NCI-H146 treated with DMSO at 0.1 percent for 48 hours (cell line): Measurements from ENCODE around the gene PTPN4.
A peak's percentile ranks its signal among the peaks of the same experiment; 100 is the strongest.

Experiments used
- DNase-seq: peaks from one replicate; lab custom pipeline; 2025; ENCODE audit not compliant: unreplicated experiment; lab: John Stamatoyannopoulos, UW

PTPN4 gene

GRCh38 chr2:119730671-119731177 is 29.0 kb upstream of the PTPN4 start:
- DNase-seq = no peak

- DNase-seq = no peak
Observed at GRCh38 chr2:119731983-119732382, 27.7 kb upstream of the PTPN4 start.

- no peak for DNase-seq
Observed at GRCh38 chr2:119732601-119733164, 27.0 kb upstream of the PTPN4 start.

- DNase-seq = no peak
Observed at GRCh38 chr2:119734047-119734446, 25.7 kb upstream of the PTPN4 start.

- no peak for DNase-seq
Observed at GRCh38 chr2:119735565-119735964, 24.2 kb upstream of the PTPN4 start.

- no peak for DNase-seq
Observed at GRCh38 chr2:119736021-119736420, 23.7 kb upstream of the PTPN4 start.

- DNase-seq = no peak
Observed at GRCh38 chr2:119739580-119740255, 20.0 kb upstream of the PTPN4 start.

GRCh38 chr2:119741001-119741400 is 18.7 kb upstream of the PTPN4 start:
- DNase-seq = no peak

- no peak for DNase-seq
Observed at GRCh38 chr2:119741868-119742267, 17.9 kb upstream of the PTPN4 start.

GRCh38 chr2:119744335-119744939 is 15.3 kb upstream of the PTPN4 start:
- DNase-seq = no peak

- no peak for DNase-seq
Observed at GRCh38 chr2:119745566-119745965, 14.2 kb upstream of the PTPN4 start.

- DNase-seq = no peak
Observed at GRCh38 chr2:119746836-119747686, 12.7 kb upstream of the PTPN4 start.

GRCh38 chr2:119748135-119748534 is 11.6 kb upstream of the PTPN4 start:
- no peak for DNase-seq

GRCh38 chr2:119749477-119750012 is 10.2 kb upstream of the PTPN4 start:
- DNase-seq = no peak

GRCh38 chr2:119751706-119752105 is 8.0 kb upstream of the PTPN4 start:
- DNase-seq = no peak

GRCh38 chr2:119753041-119753929 is 6.4 kb upstream of the PTPN4 start:
- peak; percentile 29 for DNase-seq

GRCh38 chr2:119753930-119754321 is 5.8 kb upstream of the PTPN4 start:
- no peak for DNase-seq

- DNase-seq = no peak
Observed at GRCh38 chr2:119755906-119756305, 3.8 kb upstream of the PTPN4 start.

- no peak for DNase-seq
Observed at GRCh38 chr2:119756837-119757236, 2.9 kb upstream of the PTPN4 start.

GRCh38 chr2:119758881-119759450 is 756 bp upstream of the PTPN4 start:
- DNase-seq = no peak
